Measurements from ENCODE around the gene VEGFA.

DNA sequence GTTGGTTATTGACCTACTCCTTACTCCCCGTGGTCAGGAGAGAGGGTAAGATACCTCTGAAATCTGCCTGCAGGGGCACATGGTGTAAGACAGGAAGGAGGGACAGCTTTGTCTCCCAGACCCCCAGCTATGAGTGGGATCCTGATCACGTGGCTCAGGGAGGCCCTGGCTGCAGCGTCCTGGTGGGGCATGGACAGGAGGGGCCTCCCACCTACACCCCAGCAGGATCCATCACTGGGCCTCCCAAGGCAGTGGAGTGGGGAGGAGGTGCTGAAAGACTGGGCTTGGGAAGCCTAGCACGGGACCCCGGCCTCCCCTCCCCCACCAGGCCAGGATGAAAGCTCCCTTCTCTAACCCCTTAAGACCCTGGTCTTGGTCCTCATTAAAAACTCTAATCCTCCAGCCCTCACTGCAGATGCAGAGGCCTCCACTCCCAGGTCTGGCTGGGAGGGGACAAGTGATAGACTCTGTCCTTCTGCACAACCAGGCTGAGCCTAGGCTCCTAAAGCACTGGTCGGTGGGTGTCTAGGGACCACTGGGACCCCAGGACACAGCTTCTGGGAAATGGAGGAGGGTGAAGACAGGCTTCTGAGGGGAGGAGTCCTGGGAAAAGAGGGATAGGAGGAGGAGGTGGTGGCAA is 29.6 kb upstream of the VEGFA start:
- no peak for TF ChIP-seq POLR2A (IDR thresholded peaks at IDR 0.05)
- TF ChIP-seq, protein P1, sequence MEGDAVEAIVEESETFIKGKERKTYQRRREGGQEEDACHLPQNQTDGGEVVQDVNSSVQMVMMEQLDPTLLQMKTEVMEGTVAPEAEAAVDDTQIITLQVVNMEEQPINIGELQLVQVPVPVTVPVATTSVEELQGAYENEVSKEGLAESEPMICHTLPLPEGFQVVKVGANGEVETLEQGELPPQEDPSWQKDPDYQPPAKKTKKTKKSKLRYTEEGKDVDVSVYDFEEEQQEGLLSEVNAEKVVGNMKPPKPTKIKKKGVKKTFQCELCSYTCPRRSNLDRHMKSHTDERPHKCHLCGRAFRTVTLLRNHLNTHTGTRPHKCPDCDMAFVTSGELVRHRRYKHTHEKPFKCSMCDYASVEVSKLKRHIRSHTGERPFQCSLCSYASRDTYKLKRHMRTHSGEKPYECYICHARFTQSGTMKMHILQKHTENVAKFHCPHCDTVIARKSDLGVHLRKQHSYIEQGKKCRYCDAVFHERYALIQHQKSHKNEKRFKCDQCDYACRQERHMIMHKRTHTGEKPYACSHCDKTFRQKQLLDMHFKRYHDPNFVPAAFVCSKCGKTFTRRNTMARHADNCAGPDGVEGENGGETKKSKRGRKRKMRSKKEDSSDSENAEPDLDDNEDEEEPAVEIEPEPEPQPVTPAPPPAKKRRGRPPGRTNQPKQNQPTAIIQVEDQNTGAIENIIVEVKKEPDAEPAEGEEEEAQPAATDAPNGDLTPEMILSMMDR (IDR thresholded peaks at IDR 0.05): no peak
